Progenitor cell of endocrine pancreas (in vitro differentiated cells): ENCODE data around the gene PPP1R3G. TPM values are rescaled to one million over a fixed set of nuclear protein-coding genes. Genes with fewer than 3 reads are reported as not detected.

Source experiments
- DNase-seq: peaks from one replicate; pipeline ENCODE4 v3.0.0; 2021; ENCODE audit warnings: low spot score; ENCODE audit not compliant: unreplicated experiment
- H3K27ac Mint-ChIP-seq: 2 replicates; pipeline ENCODE4 v1.8.0; 2021; ENCODE audit warnings: mild to moderate bottlenecking, moderate library complexity, mixed read lengths
- H3K27me3 Mint-ChIP-seq: 2 replicates; pipeline ENCODE4 v1.8.0; 2021; ENCODE audit warnings: mixed read lengths
- H3K36me3 Mint-ChIP-seq: 2 replicates; pipeline ENCODE4 v1.8.0; 2022; ENCODE audit warnings: mixed read lengths; ENCODE audit not compliant: insufficient read depth
- H3K4me1 Mint-ChIP-seq: 2 replicates; pipeline ENCODE4 v1.8.0; 2021; ENCODE audit warnings: low read depth, mixed read lengths
- H3K4me3 Mint-ChIP-seq: 2 replicates; pipeline ENCODE4 v1.8.0; 2021; ENCODE audit warnings: low read depth, mild to moderate bottlenecking, moderate library complexity, mixed read lengths
- H3K9me3 Mint-ChIP-seq: 2 replicates; pipeline ENCODE4 v1.8.0; 2021; ENCODE audit warnings: low read depth, mixed read lengths
- CTCF ChIP-seq: fragments of 200-600 bp; sonication (generic); IDR thresholded peaks from one replicate; pipeline ENCODE4 v1.5.0; 2021; ENCODE audit warnings: antibody characterized with exemption, mild to moderate bottlenecking; ENCODE audit not compliant: unreplicated experiment
- total RNA-seq: library from RNA; stranded (reverse); gene quantifications from 2 replicates; pipeline ENCODE4 v1.2.1, GENCODE V29; 2021

The PPP1R3G gene
- total RNA-seq, 1 donor from 2014 or later = 0.07 TPM

GRCh38 chr6:5121956-5122355, 36.8 kb downstream of the PPP1R3G start:
- DNase-seq = no peak
- Mint-ChIP-seq H3K4me1 (peaks cover 5% of the 10 kb centered on the region), H3K4me3 (no peak overlapping the region), H3K27ac (no peak overlapping the region), H3K27me3 (no peaks in the 10 kb centered on the region), H3K9me3 (no peaks in the 10 kb centered on the region), H3K36me3 (no peaks in the 10 kb centered on the region)
- TF ChIP-seq CTCF = no peak

GRCh38 chr6:5122504-5123112, 37.5 kb downstream of the PPP1R3G start:
- Mint-ChIP-seq H3K4me3 (no peak overlapping the region), H3K36me3 (no peaks in the 10 kb centered on the region)

GRCh38 chr6:5123296-5124143, 38.4 kb downstream of the PPP1R3G start:
- H3K4me1 Mint-ChIP-seq = peaks cover 5% of the 10 kb centered on the region
- no peak for TF ChIP-seq CTCF
- no peak for DNase-seq
- H3K9me3 Mint-ChIP-seq = no peaks in the 10 kb centered on the region
- no peaks in the 10 kb centered on the region for H3K36me3 Mint-ChIP-seq
- H3K27ac Mint-ChIP-seq = peak overlapping the region; percentile 74
- no peaks in the 10 kb centered on the region for H3K27me3 Mint-ChIP-seq
- H3K4me3 Mint-ChIP-seq = no peak overlapping the region

More at GRCh38 chr6:5122504-5123112, 37.5 kb downstream of the PPP1R3G start:
- Mint-ChIP-seq H3K9me3 (no peaks in the 10 kb centered on the region), H3K27ac (no peak overlapping the region), H3K27me3 (no peaks in the 10 kb centered on the region), H3K4me1 (peaks cover 5% of the 10 kb centered on the region)
- TF ChIP-seq CTCF = no peak
- DNase-seq = no peak

GRCh38 chr6:5124526-5124925, 39.4 kb downstream of the PPP1R3G start:
- H3K27me3 Mint-ChIP-seq = no peaks in the 10 kb centered on the region
- no peak for DNase-seq
- TF ChIP-seq CTCF = no peak
- H3K4me1 Mint-ChIP-seq = peaks cover 5% of the 10 kb centered on the region
- no peak overlapping the region for H3K4me3 Mint-ChIP-seq
- no peaks in the 10 kb centered on the region for H3K36me3 Mint-ChIP-seq
- H3K9me3 Mint-ChIP-seq = no peaks in the 10 kb centered on the region
- no peak overlapping the region for H3K27ac Mint-ChIP-seq

GRCh38 chr6:5125152-5126006, 40.2 kb downstream of the PPP1R3G start:
- no peak overlapping the region for H3K4me3 Mint-ChIP-seq
- no peaks in the 10 kb centered on the region for H3K9me3 Mint-ChIP-seq
- no peaks in the 10 kb centered on the region for H3K36me3 Mint-ChIP-seq
- no peak for TF ChIP-seq CTCF
- peak overlapping the region; percentile 47 for H3K27ac Mint-ChIP-seq
- H3K27me3 Mint-ChIP-seq = no peaks in the 10 kb centered on the region
- no peak for DNase-seq
- peaks cover 5% of the 10 kb centered on the region for H3K4me1 Mint-ChIP-seq
